ENCODE data around the gene ARHGAP18. TPM values are rescaled to one million over a fixed set of nuclear protein-coding genes. Genes with fewer than 3 reads are reported as not detected.
A peak's percentile ranks its signal among the peaks of the same experiment; 100 is the strongest.

The ARHGAP18 gene
- total RNA-seq, 1 donor from 2014 or later, result 5.6 TPM

DNA sequence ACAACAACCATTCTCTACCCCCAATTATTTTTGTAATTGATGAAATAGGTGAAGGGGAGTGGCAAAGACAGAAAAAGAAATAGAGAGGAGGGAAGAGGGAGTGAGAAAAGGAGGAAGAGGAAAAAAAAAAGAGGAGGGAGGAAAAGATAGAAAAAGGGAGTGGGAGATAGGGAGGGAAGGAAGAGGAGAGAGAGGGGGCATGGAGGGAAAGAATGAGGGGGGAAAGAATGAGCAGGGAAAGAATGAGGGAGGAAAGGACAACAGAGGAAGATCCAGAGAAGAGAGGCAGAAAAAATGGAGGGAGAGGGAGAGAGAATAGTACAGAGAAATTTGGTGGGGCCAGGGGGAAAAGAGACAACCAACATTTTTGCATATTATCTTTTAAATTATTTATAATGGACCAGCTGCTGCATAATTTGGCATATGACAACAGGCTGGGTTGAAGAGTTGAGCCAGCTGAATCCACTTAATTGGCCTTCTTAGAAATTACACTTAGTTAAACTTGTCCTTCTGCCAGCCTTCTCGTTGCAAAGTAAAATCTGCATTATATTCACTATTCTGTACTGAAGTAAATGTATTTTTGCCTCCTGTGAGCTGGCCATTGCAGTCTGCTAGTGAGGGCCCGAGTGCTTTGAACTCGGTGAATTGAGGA, 101.0 kb downstream of the ARHGAP18 start:
- TF ChIP-seq, protein P1, sequence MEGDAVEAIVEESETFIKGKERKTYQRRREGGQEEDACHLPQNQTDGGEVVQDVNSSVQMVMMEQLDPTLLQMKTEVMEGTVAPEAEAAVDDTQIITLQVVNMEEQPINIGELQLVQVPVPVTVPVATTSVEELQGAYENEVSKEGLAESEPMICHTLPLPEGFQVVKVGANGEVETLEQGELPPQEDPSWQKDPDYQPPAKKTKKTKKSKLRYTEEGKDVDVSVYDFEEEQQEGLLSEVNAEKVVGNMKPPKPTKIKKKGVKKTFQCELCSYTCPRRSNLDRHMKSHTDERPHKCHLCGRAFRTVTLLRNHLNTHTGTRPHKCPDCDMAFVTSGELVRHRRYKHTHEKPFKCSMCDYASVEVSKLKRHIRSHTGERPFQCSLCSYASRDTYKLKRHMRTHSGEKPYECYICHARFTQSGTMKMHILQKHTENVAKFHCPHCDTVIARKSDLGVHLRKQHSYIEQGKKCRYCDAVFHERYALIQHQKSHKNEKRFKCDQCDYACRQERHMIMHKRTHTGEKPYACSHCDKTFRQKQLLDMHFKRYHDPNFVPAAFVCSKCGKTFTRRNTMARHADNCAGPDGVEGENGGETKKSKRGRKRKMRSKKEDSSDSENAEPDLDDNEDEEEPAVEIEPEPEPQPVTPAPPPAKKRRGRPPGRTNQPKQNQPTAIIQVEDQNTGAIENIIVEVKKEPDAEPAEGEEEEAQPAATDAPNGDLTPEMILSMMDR (IDR thresholded peaks at IDR 0.05; ENCODE audit: borderline replicate concordance), result no peak
- H3K27me3 ChIP-seq (ENCODE audit: low read depth), result no peaks in the 10 kb centered on the region
- H3K36me3 ChIP-seq, result no peaks in the 10 kb centered on the region
- H3K9me3 ChIP-seq (replicated peaks), result no peaks in the 10 kb centered on the region
- DNase-seq, result no peak
- H3K27ac ChIP-seq (replicated peaks), result peak overlapping the region; percentile 7
- H3K4me1 ChIP-seq, result peaks cover 4% of the 10 kb centered on the region
- no peak overlapping the region for H3K4me3 ChIP-seq
- intact Hi-C loops (cut with micrococcal nuclease), result no loop called here

- intact Hi-C loops (cut with micrococcal nuclease), result no loop called here
- Histone ChIP-seq H3K9me3 (replicated peaks) (no peaks in the 10 kb centered on the region), H3K4me1 (peaks cover 4% of the 10 kb centered on the region), H3K36me3 (no peaks in the 10 kb centered on the region), H3K4me3 (no peak overlapping the region), H3K27ac (replicated peaks) (no peak overlapping the region), H3K27me3 (ENCODE audit: low read depth) (no peaks in the 10 kb centered on the region)
- TF ChIP-seq, protein P1 (IDR thresholded peaks at IDR 0.05; ENCODE audit: borderline replicate concordance), result no peak
- DNase-seq, result no peak
Measured at GRCh38 chr6:129607581-129608186, 102.3 kb downstream of the ARHGAP18 start.

- no peaks in the 10 kb centered on the region for H3K27me3 ChIP-seq (ENCODE audit: low read depth)
- no peaks in the 10 kb centered on the region for H3K9me3 ChIP-seq (replicated peaks)
- no peak overlapping the region for H3K4me3 ChIP-seq
- peaks cover 4% of the 10 kb centered on the region for H3K4me1 ChIP-seq
- H3K27ac ChIP-seq (replicated peaks), result no peak overlapping the region
- no peaks in the 10 kb centered on the region for H3K36me3 ChIP-seq
- TF ChIP-seq, protein P1 (IDR thresholded peaks at IDR 0.05; ENCODE audit: borderline replicate concordance), result no peak
- DNase-seq, result no peak
- intact Hi-C loops (cut with micrococcal nuclease), result no loop called here
Measured at GRCh38 chr6:129606664-129607063, 103.3 kb downstream of the ARHGAP18 start.

GRCh38 chr6:129605967-129606366, 104.0 kb downstream of the ARHGAP18 start:
- Histone ChIP-seq H3K4me3 (no peak overlapping the region), H3K27me3 (ENCODE audit: low read depth) (no peaks in the 10 kb centered on the region), H3K27ac (replicated peaks) (no peak overlapping the region), H3K36me3 (no peaks in the 10 kb centered on the region), H3K9me3 (replicated peaks) (no peaks in the 10 kb centered on the region), H3K4me1 (peaks cover 4% of the 10 kb centered on the region)
- DNase-seq, result no peak
- TF ChIP-seq, protein P1 (IDR thresholded peaks at IDR 0.05; ENCODE audit: borderline replicate concordance), result no peak
- intact Hi-C loops (cut with micrococcal nuclease), result no loop called here

DNA sequence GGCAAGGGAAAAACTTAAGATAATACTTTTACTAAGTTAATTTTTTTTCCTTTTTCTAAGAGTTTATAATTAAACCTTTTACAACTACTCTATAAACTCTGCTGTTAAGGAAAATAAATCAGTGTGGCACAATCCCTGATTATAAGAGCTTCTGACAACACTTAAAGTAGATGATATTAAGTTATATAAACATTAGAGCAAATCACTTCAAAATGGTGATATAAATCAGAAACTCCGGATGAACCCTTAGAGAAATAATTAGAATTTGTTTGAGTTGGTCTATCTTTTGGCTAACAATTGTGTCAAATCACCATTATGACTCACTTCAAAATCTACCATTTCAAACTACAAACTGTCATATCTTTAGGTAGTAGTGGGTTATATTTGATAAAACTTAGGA, 104.9 kb downstream of the ARHGAP18 start:
- intact Hi-C loops (cut with micrococcal nuclease), result no loop called here

More for the DNA sequence above, 104.9 kb downstream of the ARHGAP18 start:
- Histone ChIP-seq H3K4me3 (no peak overlapping the region), H3K27ac (replicated peaks) (no peak overlapping the region), H3K9me3 (replicated peaks) (no peaks in the 10 kb centered on the region), H3K27me3 (ENCODE audit: low read depth) (no peaks in the 10 kb centered on the region), H3K4me1 (peaks cover 4% of the 10 kb centered on the region), H3K36me3 (no peaks in the 10 kb centered on the region)
- TF ChIP-seq, protein P1 (IDR thresholded peaks at IDR 0.05; ENCODE audit: borderline replicate concordance), result no peak
- DNase-seq, result no peak
